Left forelimb (tissue), 1 donor: Measurements from ENCODE around the gene HECTD4.

ENCODE experiments used
- DNase-seq: peaks from one replicate; pipeline ENCODE4 v3.0.0-alpha.2; 2018; ENCODE audit warnings: low spot score

Gene HECTD4

DNA sequence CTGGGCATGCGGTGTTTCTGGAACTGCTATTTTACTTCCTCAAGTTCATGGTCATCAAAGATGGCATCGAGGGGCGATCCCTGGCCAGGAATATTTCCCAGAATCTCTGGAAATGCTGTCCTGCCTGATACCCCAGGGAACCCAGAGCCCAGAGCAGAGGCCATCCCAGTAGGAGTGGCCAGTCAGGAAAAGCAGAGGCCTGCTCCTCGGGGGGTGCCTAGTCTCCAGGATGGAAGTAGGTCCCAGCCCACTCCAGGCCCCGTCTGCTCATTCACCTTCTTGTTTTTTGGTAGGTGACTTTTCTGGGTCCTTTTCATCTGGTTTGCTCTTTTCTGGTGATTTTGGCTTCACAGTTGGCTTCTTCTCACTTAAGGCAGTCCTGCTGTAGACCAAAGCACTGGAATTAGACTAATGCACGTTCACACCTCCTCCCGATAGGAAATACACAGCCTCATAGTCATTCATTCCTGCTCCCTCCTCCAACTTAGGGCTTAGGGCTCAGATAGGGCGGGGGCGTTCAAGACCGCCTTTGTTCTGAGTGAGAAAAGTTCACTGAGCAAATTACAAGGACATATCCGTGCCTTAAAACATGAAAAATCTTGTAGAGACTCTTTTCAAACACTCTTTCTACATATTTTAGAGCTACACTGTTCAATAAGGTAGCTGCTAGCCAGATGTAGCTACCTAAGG lies 205.8 kb downstream of the HECTD4 start:
- DNase-seq: peak; percentile 25

DNA sequence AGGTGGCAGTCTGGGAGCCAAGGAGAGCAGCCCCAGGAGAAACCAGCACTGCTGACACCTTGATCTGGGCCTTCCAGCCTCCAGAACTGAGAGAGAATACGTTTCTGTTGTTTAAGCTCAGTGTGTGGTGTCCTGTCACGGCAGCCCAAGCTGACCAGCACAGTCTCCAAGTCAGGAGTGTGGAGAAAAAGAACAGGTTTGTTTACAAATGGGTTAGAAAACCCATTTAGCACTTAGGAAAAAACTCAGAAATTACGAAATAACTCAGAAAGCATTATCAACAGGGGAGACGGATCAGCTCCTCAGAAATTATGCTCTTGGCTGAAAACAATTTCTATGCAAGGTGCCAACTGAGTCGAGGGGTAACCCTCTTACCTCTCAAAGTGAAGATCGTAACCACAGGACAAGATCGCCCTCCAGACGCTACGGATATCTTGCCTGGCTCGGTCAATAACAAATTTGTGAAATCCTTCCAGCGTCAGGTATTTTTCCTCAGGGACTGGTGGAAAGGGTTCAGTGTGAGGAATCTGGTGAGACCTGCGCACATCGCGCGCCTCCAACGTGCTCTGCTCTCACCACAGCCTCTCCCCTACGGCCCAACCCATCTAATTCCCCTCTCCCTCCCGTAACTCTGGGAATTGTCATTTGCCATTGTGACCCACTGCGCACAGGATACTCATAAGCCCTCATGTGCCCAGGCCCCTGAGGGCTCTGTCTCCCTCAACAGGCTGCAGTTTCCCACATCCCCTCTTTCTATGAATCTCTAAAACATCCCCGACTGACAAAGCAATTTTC lies 206.7 kb downstream of the HECTD4 start:
- DNase-seq: peak; percentile 17

DNA sequence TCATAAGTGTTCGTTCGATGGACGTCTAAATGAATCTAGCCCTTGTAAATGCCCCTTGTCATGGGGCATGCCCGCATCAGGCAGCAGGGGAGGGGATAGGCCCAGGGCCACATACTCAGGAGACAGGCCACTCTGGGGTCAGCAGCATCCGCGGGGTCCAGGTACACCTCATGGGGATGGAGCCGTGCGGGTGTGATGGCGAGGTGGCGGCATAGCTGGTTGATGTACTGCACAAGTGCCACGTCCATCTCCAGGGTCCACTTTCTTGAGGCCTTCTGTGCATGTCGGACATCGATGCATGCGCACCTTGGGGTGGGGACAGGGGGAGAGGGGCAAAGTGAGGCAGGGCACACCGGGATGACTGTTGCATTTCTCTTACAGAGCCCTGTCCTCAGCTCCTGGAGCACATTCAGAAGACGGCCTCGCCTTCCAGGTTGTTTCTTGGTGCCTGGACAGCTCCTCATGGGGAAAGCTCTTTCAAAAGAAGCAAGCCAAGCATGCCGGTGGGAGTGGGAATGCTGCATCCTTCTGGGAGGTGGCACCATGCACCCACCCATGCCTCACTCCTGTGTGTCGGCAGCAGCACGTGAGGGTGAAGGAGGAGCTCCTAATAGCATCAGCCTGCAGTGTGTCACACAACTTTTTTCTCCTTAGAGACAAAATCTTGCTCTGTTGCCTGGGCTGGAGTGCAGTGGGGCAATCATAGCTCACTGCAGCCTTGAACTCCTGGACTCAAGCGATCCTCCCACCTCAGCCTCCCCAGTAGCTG lies 209.5 kb downstream of the HECTD4 start:
- DNase-seq: peak; percentile 37

DNA sequence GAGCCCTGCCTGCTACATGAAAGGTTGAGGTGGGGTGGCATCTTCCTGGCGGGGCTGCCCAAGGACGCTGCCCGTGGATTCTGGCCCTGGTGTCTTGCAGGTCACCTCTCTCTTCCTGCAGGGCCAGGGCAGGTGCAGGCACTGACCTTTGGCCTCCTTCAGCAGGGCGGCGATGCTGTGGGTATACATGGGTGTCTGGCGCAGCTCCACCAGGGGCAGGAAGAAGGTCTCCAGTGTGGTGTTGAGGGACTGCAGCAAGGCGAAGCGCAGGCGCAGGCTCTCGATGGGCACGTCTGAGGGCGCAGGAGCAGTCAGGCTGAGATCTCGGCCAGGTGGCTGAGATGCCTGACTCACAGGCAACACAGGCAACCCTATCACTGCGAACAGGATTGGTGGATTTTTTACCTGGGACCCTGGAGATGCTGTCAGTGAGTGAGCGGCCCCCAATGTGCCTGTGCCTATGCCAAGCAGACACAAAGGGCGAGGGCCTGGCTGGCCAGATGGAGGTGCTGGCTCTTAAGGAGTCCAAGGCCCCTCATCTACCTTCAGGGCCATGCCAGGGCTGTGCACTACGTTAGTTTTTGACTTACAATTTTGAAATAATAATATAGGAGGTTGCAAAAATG lies 211.1 kb downstream of the HECTD4 start:
- peak; percentile 47 for DNase-seq

DNA sequence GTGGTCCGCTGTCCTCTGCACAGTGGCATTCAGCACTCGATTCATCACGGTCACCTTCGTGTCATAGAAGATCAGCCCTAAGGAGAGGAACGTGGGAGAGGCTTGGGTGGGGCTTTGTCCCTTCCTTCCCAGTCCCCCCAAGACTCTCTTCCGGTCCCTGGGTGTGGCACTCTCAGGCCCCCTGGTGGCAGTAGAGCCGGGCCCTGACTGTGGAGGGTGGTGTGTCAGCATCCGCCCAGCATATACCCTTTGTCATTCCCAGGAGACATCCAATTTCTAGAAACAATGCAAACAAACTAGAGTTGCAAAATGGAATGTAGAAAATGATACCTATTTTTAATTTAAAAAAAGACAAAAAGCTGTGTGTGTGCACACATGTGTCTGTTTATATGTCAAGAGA lies 211.9 kb downstream of the HECTD4 start:
- DNase-seq: peak; percentile 37

DNA sequence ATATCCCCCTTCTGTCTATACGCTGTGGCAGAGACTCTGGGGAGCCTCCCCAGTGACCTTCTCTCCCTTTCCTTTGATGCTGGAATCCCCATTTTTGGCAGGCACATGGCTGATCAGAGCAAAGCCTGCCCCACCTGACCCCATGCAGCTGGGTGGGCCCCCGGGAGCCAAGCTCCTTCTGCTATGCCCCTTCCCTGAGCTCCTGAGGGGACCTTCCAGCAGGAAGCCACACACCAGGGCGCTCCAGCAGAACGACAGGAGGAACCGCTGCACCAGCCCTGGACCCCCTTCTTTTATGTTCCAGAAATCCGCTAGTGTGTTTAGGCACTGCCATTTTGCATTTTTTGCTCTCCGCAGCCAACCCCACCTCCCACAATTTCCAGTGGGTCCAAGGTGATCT lies 212.3 kb downstream of the HECTD4 start:
- DNase-seq: peak; percentile 11

DNA sequence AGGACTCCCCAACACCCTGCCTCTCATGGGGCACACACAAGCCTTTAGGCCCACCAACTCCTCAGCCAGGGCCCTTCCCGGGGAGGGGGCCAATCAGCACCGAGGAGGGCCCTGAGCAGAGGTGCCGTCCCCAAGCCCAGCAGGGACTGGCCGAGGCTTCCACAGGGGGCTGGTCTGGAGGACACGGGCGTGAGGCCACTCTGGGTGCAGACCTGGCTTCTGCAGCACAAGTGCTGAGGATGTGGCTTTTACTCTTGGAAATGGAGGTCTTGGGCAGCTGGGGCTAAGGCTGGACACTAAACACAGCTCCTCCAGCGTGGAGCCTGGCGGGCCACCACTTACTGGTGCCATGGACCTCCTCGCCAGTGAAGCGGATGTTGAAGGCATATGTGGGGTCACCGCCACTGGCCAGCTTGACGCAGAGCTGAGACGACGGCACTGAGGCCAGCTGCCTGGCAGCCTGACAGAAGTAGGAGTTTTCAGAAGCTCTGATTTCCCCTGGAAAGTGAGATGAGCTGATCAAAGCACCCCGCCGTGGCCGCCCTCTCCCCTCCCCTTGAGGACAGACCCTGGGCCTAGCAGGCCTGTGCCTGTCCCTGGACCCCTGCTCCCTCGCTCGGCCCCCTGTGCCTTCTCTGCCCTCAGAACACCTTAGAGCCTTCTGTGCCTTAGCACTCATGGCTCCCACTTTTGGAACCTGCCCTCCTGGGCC lies 212.9 kb downstream of the HECTD4 start:
- DNase-seq: peak; percentile 65

DNA sequence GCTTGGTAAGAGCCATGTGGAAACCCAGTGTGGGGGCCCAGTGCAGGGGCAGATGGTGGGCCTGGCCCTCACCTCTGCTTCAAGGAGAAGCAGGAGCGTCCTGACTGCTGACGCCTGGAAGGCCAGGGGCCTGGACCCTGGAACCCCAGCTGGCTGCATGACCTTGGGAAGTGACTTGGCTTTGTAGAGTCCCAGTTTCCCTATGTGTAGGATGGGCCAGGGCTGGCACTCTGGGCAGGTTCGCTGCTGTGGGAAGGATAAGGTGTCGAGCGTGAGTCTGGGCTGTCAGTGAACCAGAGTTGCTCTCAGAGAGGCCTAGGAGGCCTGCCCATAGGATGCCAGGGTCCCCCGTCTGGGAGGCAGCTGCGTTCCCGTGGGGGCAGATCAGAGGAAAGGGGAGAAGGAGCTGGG lies 213.7 kb downstream of the HECTD4 start:
- peak; percentile 40 for DNase-seq

DNA sequence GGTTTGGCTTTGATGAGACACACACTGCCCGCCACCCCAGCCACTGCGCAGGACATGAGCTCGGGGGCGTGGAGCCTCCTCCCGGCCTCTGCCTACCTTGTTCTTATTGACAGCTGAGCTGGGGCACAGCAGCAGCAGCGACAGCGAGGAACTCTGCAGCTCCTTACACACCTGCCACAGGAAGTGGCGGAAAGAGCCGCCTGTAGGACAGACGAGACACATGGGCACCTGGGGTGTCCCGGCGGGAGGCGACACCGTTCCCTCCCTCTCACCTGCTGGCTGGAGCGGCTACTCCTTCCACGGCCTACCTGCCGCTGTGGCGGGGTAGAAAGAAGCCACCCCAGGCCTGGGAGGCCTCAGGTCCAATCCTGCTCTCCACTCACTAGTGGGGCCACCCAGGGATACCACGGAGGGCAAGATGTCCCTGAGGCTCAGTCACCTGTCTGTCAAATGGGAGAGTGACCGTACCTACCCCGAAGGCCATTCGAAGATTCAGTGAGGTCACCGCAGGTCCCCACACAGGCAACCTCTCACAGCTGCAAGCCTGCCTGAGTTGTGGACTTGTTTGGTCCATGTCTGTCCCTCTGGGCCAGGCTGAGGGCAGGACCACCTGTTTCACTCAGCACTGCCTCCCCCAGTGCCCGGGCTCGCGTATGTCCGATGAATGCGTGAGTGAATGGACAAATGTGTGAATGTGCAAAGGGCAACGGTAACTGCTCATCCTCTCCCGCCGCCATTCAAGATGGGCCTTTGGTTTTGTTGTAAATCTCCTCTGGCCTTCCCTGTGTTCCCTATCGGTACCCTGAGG lies 214.3 kb downstream of the HECTD4 start:
- peak; percentile 55 for DNase-seq

DNA sequence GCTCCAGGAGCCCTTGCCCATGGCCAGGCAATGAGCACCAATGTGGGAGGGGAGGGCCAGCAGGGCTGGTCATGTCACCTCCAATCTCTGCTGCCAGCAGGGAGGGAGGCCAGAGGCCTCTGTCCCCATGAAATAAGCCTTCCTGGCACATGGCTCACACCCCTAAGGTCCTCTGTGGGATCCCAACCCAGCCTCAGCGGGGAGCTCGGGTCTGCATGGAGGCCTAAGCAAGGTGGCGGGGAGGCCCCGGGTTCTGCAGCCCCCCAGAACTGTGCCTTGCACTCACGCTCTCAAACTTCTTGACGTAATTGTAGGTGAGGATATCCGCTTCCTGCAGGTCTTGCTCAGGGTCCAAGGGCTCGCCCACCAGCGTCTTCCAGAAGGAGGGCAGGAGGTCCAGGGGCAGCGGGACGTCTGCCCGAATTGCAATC lies 215.2 kb downstream of the HECTD4 start:
- DNase-seq: peak; percentile 64

DNA sequence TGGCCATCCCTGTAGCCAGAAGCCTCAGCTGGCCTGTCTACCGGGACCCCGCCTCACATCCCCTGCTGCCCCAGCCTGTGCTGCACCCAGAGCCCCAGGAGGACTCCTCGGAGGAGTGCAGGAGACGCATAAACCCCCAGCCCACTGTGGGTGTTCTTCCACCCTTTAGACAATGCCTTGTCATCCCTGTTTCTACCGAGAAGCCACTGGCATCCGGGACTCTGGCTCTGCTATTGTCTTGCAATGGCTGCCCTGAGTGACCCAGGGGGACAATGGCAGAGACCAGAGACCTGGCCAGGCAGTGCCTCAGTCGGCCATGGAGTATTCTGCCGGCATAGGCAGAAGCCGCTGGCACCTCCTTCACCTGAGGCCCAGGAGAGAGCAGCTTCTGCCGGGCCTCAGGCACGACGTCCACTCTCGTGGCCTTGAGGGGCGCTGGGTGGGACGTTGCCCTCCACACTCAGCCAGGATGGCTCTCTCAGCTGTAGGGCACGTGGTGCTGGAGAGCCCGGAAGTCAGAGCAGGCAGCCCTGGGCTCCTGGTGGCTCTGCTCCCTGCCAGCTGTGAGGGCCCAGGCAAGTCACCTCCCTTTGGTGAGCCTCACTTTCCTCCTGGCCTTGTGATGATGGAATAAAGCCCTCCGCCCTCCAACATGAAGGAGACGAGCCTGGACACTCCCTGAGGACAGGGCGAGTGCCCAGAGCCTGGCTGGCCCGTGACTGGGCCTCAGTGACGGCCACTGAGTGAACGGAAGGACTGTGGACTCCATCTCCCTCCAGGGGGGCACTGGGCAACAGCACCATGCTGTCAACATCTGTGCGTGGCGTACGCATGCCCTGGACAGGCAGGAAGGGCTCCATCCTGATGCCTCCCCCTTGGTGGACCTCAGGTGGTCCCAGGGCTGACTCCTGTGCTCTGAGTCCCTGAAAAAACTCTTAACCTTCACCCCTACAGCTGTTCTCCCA lies 215.9 kb downstream of the HECTD4 start:
- peak; percentile 53 for DNase-seq

DNA sequence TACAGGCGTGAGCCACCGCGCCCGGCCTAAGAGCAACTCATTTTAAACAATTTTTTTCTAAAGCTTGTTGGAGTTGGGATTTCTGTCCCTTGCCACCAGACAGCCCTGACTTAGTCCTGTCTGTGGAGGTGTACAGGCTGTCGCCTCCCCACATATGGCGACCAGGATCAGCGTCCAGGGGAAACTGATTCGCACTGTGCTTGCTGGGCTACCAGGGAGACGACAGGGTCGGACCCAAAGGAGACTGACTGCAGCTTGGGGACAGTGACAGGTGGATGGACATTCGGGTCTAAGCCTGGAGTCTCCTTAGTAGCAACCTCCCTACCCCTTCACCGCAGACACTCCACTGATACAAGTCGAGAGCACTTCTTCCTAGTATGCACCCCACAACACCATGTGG lies 216.6 kb downstream of the HECTD4 start:
- DNase-seq: peak; percentile 15

DNA sequence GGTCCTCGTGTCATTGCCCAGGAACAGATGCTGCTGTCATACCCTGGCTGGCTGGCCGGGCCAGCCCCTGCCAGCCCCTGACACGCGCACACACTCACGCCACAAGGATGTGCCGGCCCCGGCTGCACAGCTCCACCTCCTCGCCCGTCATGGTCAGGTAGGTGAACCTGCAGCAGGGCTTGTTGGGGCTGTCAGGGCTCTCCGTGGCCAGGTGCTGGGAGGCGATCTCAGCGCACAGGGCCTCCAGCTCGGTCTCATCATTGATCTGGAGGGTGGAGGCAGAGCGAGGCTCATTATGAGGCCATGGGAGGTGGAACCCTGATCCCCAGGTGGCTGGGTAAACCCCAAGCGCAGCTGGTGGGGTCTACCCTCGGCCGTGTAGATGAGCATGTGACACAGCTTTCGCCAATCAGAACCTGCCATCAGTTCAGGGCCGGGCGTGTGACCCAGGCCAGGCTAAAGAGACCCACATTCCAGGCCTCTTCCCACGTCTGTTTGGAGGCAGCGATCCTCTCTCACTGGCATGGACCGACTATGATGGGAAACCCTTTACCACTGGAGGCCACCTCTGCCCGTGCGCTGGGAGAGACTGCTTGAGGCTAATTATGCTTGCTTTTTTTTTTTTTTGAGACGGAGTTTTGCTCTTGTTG lies 218.1 kb downstream of the HECTD4 start:
- peak; percentile 62 for DNase-seq

DNA sequence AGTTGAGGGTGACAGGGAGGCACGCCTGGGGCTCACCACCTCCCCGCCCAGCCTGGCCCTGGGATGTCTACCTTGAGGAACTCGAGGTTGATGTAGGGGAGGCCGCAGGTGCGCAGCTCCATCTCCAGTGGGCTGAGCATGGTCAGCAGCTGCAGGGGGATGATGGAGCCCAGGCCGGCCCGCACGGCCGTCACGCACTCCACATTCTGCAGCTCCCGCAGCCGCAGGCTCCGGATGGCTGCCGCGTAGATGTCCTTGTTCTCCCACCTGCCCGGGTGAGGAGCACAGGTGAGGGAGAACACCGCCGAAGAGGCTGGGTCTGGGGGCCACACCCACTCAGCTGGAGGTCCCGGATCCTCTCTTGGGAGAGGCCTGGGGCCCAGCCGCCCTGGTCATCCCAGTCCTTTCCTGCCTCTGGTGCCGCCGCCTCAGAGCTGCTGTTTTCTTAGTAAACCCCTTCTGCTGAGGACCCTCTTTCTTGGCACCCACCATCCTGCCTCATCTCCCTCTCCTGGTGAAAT lies 218.7 kb downstream of the HECTD4 start:
- peak; percentile 40 for DNase-seq

DNA sequence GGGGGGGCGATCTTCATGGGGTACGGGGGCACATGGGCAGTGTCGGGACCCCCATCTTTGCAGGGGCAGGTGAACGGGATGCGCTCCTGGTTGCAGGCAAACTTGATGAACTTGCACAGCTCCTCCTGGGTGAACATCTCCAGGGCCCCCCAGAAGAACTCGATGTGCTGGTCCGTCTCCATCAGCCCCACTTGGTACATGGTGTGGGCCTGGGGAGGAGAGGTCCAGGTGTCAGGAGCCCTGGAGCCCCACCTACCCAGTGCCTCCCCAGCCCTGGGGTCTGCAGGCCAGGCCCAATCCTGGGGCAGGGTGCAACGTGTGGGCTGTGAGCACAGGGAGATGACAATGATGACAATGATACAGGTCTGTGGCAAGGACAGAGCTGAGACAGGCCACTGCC lies 219.2 kb downstream of the HECTD4 start:
- DNase-seq: no peak

DNA sequence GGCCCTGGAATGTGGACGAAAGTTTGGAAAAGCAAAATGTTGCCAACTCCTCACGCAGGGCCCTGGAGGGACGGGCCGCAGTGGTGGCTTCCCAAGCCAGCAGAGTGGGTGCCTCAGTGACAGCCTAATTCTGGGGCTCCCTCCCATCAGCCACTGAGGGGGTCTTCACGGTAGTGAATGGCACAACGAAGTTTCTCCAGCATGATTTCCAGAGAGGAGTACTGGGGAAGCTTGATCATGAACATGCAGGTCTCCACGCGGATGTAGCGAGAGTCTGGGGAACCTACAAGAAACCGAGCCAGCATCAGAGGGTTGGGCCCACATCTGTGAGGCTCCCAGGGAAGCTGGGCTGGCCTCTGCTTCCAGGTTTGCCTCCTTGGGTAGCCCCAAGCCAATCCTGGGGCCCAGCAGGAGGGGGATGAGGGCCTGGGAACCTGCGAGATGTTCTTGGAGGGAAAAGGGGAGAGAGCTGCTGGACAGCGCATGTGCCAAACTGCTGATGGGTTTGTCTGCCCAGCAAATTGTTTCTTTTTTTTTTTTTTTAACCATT lies 219.9 kb downstream of the HECTD4 start:
- peak; percentile 58 for DNase-seq

DNA sequence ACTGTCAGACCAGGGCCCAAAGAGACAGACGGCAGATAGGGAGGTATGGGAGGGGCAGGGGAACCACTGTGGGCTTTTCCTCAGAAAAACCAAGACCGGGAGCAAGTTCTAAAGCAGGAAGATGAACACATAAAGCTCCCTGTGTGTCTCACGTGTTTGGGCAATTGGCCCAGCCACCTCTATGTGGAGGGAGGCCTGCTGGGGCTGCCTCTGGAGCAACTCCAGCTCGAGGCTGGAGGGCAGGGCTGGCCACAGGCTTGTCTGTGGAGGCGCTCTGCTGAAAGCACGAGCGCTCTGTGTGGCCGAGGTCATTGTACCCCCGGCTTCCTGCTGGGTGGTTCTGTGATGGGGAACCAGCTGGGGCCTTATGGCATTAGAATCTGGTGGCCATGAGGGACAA lies 220.5 kb downstream of the HECTD4 start:
- peak; percentile 37 for DNase-seq

DNA sequence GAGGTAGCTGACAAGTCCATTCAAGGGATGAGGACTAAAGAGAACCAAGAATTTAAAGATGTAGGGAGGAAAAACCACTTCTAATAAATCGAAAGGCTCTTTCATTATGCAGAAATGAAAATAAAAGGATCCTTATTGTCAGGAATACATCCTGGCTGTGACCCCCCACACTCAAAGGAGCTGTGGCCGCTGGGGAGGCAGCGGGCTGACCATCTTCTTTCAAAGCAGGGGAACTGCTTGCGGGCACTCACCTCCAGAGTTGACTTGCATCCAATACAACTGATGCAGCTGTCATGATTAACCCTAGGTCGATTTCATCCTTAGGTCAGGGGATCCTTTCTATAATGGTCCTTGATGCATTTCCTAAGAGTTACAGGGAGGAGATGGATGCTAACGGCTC lies 221.6 kb downstream of the HECTD4 start:
- DNase-seq: peak; percentile 34
